H1 (cell line): ENCODE data around the gene ADARB2. TPM values are rescaled to one million over a fixed set of nuclear protein-coding genes. Genes with fewer than 3 reads are reported as not detected.

Experiments used
- CEBPB ChIP-seq: IDR thresholded peaks from 2 replicates; pipeline ENCODE4 v1.6.1; 2012; ENCODE audit warnings: low read depth, low read length
- EZH2 ChIP-seq: fragments of 200-600 bp; sonication (generic); IDR thresholded peaks from 2 replicates; pipeline ENCODE4 v1.7.1; 2012; ENCODE audit warnings: low read depth, mild to moderate bottlenecking, moderate library complexity, low read length, inconsistent platforms; ENCODE audit not compliant: severe bottlenecking
- FOSL1 ChIP-seq: IDR thresholded peaks from 2 replicates; pipeline ENCODE4 v1.6.1; 2011; ENCODE audit warnings: mild to moderate bottlenecking, low read depth, low read length, moderate library complexity; ENCODE audit not compliant: insufficient read depth
- KDM4A ChIP-seq: IDR thresholded peaks from one replicate; pipeline ENCODE4 v1.7.1; 2012; ENCODE audit warnings: low read depth, mild to moderate bottlenecking, moderate library complexity, low read length, inconsistent platforms; ENCODE audit not compliant: severe bottlenecking
- PHF8 ChIP-seq: fragments of 200-600 bp; sonication (generic); conservative IDR thresholded peaks from 2 replicates; pipeline ENCODE4 v1.7.1; 2012; ENCODE audit warnings: low read depth, mild to moderate bottlenecking, inconsistent platforms, low read length, moderate library complexity
- TAF7 ChIP-seq: optimal IDR thresholded peaks from 2 replicates; pipeline ENCODE3; 2011; ENCODE audit warnings: low read depth, mild to moderate bottlenecking, inconsistent platforms, low read length, moderate library complexity, borderline replicate concordance
- TCF12 ChIP-seq: IDR thresholded peaks from 2 replicates; pipeline ENCODE4 v1.6.1; 2011; ENCODE audit warnings: low read depth, mild to moderate bottlenecking, low read length
- USF2 ChIP-seq: IDR thresholded peaks from 2 replicates; pipeline ENCODE4 v1.6.1; 2011; ENCODE audit warnings: low read length, improper control_type of control experiment
- polyA plus RNA-seq, 7 experiments: library from polyadenylated mRNA; depleted of rRNA in 3 of 7; stranded (reverse) in 5 of 7; unstranded in 2 of 7; fragments of >200 nt in 5 of 7; fragments of 200-250 nt in 2 of 7; gene quantifications; 1 replicate in 5 of 7; 2 replicates in 1 of 7; 4 replicates in 1 of 7; pipeline versions ENCODE4 v1.2.1 to v1.2.3, GENCODE V29; 2011 to 2013; ENCODE audit warnings: missing spikeins in 2 of 7, mixed read lengths in 2 of 7
- total RNA-seq: library from RNA; stranded (reverse); fragmentation: NEBNext Ultra II Directional; extraction: Animal tissue kit (Norgen Biotek cat#: 25700); gene quantifications from 2 replicates; pipeline ENCODE4 v1.2.1, GENCODE V29; 2021
- TF ChIP-seq, protein P1 (sequence below): fragments of 300-600 bp; sonication (generic); IDR thresholded peaks from 2 replicates; pipeline ENCODE4 v1.7.1; 2012; ENCODE audit warnings: low read length, moderate library complexity, mild to moderate bottlenecking, inconsistent platforms; ENCODE audit not compliant: insufficient replicate concordance

The ADARB2 gene
- total and polyA plus RNA-seq, 2 of the 8 experiments (the other 6 are each of a cell fraction or from before 2014, with no cell fraction given): 2.2 to 2.8 TPM

GRCh38 chr10:1573334-1573969 is 163.9 kb downstream of the ADARB2 start (continued):
- TF ChIP-seq, protein P1, sequence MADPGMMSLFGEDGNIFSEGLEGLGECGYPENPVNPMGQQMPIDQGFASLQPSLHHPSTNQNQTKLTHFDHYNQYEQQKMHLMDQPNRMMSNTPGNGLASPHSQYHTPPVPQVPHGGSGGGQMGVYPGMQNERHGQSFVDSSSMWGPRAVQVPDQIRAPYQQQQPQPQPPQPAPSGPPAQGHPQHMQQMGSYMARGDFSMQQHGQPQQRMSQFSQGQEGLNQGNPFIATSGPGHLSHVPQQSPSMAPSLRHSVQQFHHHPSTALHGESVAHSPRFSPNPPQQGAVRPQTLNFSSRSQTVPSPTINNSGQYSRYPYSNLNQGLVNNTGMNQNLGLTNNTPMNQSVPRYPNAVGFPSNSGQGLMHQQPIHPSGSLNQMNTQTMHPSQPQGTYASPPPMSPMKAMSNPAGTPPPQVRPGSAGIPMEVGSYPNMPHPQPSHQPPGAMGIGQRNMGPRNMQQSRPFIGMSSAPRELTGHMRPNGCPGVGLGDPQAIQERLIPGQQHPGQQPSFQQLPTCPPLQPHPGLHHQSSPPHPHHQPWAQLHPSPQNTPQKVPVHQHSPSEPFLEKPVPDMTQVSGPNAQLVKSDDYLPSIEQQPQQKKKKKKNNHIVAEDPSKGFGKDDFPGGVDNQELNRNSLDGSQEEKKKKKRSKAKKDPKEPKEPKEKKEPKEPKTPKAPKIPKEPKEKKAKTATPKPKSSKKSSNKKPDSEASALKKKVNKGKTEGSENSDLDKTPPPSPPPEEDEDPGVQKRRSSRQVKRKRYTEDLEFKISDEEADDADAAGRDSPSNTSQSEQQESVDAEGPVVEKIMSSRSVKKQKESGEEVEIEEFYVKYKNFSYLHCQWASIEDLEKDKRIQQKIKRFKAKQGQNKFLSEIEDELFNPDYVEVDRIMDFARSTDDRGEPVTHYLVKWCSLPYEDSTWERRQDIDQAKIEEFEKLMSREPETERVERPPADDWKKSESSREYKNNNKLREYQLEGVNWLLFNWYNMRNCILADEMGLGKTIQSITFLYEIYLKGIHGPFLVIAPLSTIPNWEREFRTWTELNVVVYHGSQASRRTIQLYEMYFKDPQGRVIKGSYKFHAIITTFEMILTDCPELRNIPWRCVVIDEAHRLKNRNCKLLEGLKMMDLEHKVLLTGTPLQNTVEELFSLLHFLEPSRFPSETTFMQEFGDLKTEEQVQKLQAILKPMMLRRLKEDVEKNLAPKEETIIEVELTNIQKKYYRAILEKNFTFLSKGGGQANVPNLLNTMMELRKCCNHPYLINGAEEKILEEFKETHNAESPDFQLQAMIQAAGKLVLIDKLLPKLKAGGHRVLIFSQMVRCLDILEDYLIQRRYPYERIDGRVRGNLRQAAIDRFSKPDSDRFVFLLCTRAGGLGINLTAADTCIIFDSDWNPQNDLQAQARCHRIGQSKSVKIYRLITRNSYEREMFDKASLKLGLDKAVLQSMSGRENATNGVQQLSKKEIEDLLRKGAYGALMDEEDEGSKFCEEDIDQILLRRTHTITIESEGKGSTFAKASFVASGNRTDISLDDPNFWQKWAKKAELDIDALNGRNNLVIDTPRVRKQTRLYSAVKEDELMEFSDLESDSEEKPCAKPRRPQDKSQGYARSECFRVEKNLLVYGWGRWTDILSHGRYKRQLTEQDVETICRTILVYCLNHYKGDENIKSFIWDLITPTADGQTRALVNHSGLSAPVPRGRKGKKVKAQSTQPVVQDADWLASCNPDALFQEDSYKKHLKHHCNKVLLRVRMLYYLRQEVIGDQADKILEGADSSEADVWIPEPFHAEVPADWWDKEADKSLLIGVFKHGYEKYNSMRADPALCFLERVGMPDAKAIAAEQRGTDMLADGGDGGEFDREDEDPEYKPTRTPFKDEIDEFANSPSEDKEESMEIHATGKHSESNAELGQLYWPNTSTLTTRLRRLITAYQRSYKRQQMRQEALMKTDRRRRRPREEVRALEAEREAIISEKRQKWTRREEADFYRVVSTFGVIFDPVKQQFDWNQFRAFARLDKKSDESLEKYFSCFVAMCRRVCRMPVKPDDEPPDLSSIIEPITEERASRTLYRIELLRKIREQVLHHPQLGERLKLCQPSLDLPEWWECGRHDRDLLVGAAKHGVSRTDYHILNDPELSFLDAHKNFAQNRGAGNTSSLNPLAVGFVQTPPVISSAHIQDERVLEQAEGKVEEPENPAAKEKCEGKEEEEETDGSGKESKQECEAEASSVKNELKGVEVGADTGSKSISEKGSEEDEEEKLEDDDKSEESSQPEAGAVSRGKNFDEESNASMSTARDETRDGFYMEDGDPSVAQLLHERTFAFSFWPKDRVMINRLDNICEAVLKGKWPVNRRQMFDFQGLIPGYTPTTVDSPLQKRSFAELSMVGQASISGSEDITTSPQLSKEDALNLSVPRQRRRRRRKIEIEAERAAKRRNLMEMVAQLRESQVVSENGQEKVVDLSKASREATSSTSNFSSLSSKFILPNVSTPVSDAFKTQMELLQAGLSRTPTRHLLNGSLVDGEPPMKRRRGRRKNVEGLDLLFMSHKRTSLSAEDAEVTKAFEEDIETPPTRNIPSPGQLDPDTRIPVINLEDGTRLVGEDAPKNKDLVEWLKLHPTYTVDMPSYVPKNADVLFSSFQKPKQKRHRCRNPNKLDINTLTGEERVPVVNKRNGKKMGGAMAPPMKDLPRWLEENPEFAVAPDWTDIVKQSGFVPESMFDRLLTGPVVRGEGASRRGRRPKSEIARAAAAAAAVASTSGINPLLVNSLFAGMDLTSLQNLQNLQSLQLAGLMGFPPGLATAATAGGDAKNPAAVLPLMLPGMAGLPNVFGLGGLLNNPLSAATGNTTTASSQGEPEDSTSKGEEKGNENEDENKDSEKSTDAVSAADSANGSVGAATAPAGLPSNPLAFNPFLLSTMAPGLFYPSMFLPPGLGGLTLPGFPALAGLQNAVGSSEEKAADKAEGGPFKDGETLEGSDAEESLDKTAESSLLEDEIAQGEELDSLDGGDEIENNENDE: no peak
- no peak for TF ChIP-seq KDM4A
- TF ChIP-seq EZH2: no peak
- TF ChIP-seq CEBPB: no peak
- no peak for TF ChIP-seq TAF7
- TF ChIP-seq TCF12: no peak
- TF ChIP-seq PHF8: no peak
- TF ChIP-seq USF2: no peak
- no peak for TF ChIP-seq FOSL1
